ENCODE measurements around the gene LEPROT. TPM values are rescaled to one million over a fixed set of nuclear protein-coding genes. Genes with fewer than 3 reads are reported as not detected.
A peak's percentile ranks its signal among the peaks of the same experiment; 100 is the strongest.

LEPROT gene
- total and polyA plus RNA-seq, 2 of the 8 experiments (the other 6 are each of a cell fraction or from before 2014, with no cell fraction given): 25.7 to 27.2 TPM

GRCh38 chr1:65420590-65421350 is at the start of gene LEPROT, which contains the start of gene LEPR (continued):
- TF ChIP-seq NANOG (IDR thresholded peaks at IDR 0.05; ENCODE audit: insufficient read depth, low read depth, low read length, poor library complexity, severe bottlenecking) (no peak), ASH2L (IDR thresholded peaks at IDR 0.05; ENCODE audit: low read length) (peak; percentile 84), BCL11A (IDR thresholded peaks at IDR 0.05; ENCODE audit: low read depth in 2 of 2, low read length in 2 of 2) (no peak), SIN3A (conservative IDR thresholded peaks at IDR 0.05 in 1 of 2, IDR thresholded peaks at IDR 0.05 in 1 of 2; ENCODE audit: low read depth in 1 of 2, low read length in 2 of 2) (0 out of 4 replicates have a peak, but pooled peaks of 1 of the 2 experiments have one; percentile 52), SAP30 (IDR thresholded peaks at IDR 0.05; ENCODE audit: insufficient read depth, insufficient replicate concordance, low read length) (no peak), BACH1 (IDR thresholded peaks at IDR 0.05; ENCODE audit: low read length) (no peak), TEAD4 (IDR thresholded peaks at IDR 0.05; ENCODE audit: low read depth, low read length) (no peak), CHD2 (IDR thresholded peaks at IDR 0.05; ENCODE audit: low read length) (no peak), SUZ12 (IDR thresholded peaks at IDR 0.05; ENCODE audit: low read length) (no peak), GABPA (IDR thresholded peaks at IDR 0.05; ENCODE audit: borderline replicate concordance, insufficient read depth, low read length) (no peak), CBX5 (IDR thresholded peaks at IDR 0.05; ENCODE audit: low read depth, low read length) (no peak), SP2 (IDR thresholded peaks at IDR 0.05; ENCODE audit: low read length) (no peak), BRCA1 (IDR thresholded peaks at IDR 0.05; ENCODE audit: low read depth, low read length) (no peak), POLR2AphosphoS5 (IDR thresholded peaks at IDR 0.05; ENCODE audit: low read depth, low read length) (peak; percentile 79), HDAC2 (IDR thresholded peaks at IDR 0.05; ENCODE audit: borderline replicate concordance in 1 of 2, low read depth in 2 of 2, low read length in 2 of 2) (no peak; a peak in 1 of 4 replicates), RFX5 (IDR thresholded peaks at IDR 0.05; ENCODE audit: borderline replicate concordance, low read depth, low read length) (no peak), RAD21 (IDR thresholded peaks at IDR 0.05 in 1 of 2, conservative IDR thresholded peaks at IDR 0.05 in 1 of 2; ENCODE audit: low read depth in 2 of 2, low read length in 2 of 2) (0 out of 4 replicates have a peak, but pooled peaks of 1 of the 2 experiments have one; percentile 1)

Data from H1 (cell line).